HG02623 (cell line): ENCODE data around the gene RNU2-63P.
"Not testable (repeated sequence)": the region's sequence is repeated elsewhere in the genome, so short reads cannot be mapped to it uniquely, and the experiment has no call there.

ENCODE experiments used
- ATAC-seq: cut with Tn5 transposase; IDR thresholded peaks from one replicate; pipeline ENCODE4 v1.9.1; 2021; ENCODE audit warnings: moderate library complexity; ENCODE audit not compliant: unreplicated experiment

Gene RNU2-63P

DNA sequence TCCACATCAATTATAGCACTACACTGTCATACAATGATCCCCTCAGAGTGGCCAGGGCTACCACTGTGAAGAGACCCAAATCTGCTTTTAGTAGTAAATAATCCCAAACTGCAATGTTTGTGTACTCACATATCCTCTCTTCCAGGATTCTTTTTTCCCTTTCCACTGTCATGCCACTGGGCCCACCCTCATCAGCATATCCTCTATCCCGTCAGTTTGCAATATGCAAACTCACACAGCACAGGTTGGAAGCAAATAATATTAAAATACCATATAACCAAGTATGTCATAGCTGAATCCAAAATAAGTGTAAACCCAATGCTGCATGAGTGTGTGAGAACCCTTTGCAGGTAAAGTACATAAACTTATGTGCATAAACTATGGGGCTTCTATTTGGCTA lies 28.9 kb downstream of the RNU2-63P start:
- ATAC-seq: not testable (repeated sequence)

DNA sequence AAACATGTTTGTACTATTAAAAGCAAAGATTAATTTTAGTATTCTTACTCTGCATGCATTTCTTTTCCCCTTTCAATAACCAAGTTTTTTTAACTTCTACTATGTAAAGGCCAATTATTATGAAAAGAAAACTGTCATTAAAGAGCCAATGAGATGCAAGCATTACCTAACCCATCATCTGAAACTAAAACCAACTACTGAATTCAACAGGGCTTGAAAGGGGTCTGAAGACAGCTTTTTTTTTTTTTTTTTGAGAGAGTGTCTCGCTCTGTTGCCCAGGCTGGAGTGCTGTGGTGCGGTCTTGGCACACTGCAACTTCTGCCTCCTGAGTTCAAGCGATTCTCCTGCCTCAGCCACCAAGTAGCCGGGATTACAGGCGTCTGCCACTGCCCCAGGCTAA lies 30.4 kb downstream of the RNU2-63P start:
- not testable (repeated sequence) for ATAC-seq

DNA sequence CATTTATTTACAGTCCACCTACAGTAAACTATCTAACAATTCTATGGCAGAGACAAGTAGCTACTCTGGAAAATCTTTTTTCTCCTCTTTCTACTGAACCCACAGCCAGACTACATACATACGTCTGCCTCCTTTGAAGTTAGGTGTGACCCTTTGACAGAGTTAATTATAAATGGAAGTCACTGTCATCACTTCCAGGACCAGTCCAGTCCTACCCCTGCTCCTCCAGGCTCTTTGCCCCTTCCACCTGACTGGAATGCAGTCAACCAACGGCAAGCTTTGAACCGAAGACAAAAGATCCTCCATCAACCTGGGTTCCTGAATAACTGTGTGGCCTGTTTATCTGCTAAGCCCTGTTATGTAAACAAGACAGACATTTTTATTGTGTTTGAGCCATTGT lies 35.2 kb downstream of the RNU2-63P start:
- not testable (repeated sequence) for ATAC-seq

DNA sequence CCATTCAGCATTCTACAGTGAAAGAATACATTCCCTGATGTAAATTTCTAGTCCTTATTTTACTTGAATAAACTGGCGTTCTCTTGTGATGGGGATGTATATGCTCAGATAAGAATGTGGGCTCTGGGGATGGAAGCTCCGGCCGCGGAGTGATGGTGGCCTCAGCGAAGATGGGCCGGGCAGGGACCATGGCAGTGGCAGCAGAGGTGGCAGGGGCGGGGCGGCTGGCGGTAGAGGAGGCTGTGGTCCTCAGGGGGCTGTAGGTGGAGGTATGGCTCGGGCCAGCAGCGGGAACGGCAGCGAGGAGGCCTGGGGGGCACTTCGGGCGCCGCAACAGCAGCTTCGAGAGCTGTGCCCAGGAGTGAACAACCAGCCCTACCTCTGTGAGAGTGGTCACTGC lies 44.0 kb downstream of the RNU2-63P start:
- not testable (repeated sequence) for ATAC-seq
